Cardiac muscle cell (in vitro differentiated cells and primary cell): ENCODE data around the gene SLTM. TPM values are rescaled to one million over a fixed set of nuclear protein-coding genes. Genes with fewer than 3 reads are reported as not detected.
"Not testable (repeated sequence)": the region's sequence is repeated elsewhere in the genome, so short reads cannot be mapped to it uniquely, and the experiment has no call there.

Experiments used
- DNase-seq, 2 donors: peaks; one replicate each; pipeline versions ENCODE4 v3.0.0 to v3.0.0-alpha.2; 2010 to 2017; ENCODE audit warnings: low read depth in 1 of 2, low spot score in 1 of 2
- H3K27ac ChIP-seq: fragments of 200-600 bp; sonication (generic); 2 replicates; pipeline ENCODE4 v1.5.1; 2016
- H3K27me3 ChIP-seq: fragments of 200-600 bp; sonication (generic); 2 replicates; pipeline ENCODE4 v1.6.0; 2016; ENCODE audit warnings: control low read depth
- H3K36me3 ChIP-seq: fragments of 200-600 bp; sonication (generic); 2 replicates; pipeline ENCODE4 v1.5.1; 2016; ENCODE audit warnings: control low read depth
- H3K4me1 ChIP-seq: fragments of 200-600 bp; sonication (generic); 2 replicates; pipeline ENCODE4 v1.8.1; 2017; ENCODE audit warnings: low read depth, mild to moderate bottlenecking, mixed run types
- H3K4me3 ChIP-seq: fragments of 200-600 bp; sonication (generic); 2 replicates; pipeline ENCODE4 v1.5.1; 2016; ENCODE audit warnings: mild to moderate bottlenecking
- H3K9me3 ChIP-seq: fragments of 200-600 bp; sonication (generic); 2 replicates; pipeline ENCODE4 v1.5.1; 2017; ENCODE audit warnings: low read depth, mild to moderate bottlenecking, control low read depth
- polyA plus RNA-seq: library from polyadenylated mRNA; unstranded; fragments of >200 nt; fragmentation: Nextera tagmentation; extraction: Ambion mirVana; gene quantifications from 2 replicates; pipeline ENCODE4 v1.2.1, GENCODE V29; 2016
- total RNA-seq: library from RNA; depleted of rRNA; stranded (reverse); fragments of >200 nt; gene quantifications from 2 replicates; pipeline ENCODE4 v1.2.3, GENCODE V29; 2016
- TF ChIP-seq, protein P1 (sequence below): IDR thresholded peaks from 2 replicates; pipeline ENCODE4 v1.5.1; 2012; ENCODE audit warnings: low read depth, mild to moderate bottlenecking, low read length

Gene SLTM
- total and polyA plus RNA-seq, 2 experiments from 2014 or later = 78.9 to 92.4 TPM

- Histone ChIP-seq H3K27me3 (no peaks in the 10 kb centered on the region), H3K27ac (peak overlapping the region; percentile 20), H3K36me3 (peaks cover 50% of the 10 kb centered on the region), H3K9me3 (no peaks in the 10 kb centered on the region), H3K4me3 (no peak overlapping the region), H3K4me1 (no peaks in the 10 kb centered on the region)
- TF ChIP-seq, protein P1, sequence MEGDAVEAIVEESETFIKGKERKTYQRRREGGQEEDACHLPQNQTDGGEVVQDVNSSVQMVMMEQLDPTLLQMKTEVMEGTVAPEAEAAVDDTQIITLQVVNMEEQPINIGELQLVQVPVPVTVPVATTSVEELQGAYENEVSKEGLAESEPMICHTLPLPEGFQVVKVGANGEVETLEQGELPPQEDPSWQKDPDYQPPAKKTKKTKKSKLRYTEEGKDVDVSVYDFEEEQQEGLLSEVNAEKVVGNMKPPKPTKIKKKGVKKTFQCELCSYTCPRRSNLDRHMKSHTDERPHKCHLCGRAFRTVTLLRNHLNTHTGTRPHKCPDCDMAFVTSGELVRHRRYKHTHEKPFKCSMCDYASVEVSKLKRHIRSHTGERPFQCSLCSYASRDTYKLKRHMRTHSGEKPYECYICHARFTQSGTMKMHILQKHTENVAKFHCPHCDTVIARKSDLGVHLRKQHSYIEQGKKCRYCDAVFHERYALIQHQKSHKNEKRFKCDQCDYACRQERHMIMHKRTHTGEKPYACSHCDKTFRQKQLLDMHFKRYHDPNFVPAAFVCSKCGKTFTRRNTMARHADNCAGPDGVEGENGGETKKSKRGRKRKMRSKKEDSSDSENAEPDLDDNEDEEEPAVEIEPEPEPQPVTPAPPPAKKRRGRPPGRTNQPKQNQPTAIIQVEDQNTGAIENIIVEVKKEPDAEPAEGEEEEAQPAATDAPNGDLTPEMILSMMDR = no peak
- DNase-seq = no peak
Observed at GRCh38 chr15:58900631-58901030, 32.8 kb downstream of the SLTM start.

- no peak overlapping the region for H3K4me3 ChIP-seq
- peaks cover 66% of the 10 kb centered on the region for H3K36me3 ChIP-seq
- TF ChIP-seq, protein P1 = no peak
- H3K4me1 ChIP-seq = no peaks in the 10 kb centered on the region
- no peak overlapping the region for H3K27ac ChIP-seq
- H3K9me3 ChIP-seq = no peaks in the 10 kb centered on the region
- no peak for DNase-seq
- H3K27me3 ChIP-seq = no peaks in the 10 kb centered on the region
Observed at GRCh38 chr15:58898150-58898680, 35.3 kb downstream of the SLTM start.

- H3K36me3 ChIP-seq = peaks cover 82% of the 10 kb centered on the region
- H3K27ac ChIP-seq = no peak overlapping the region
- H3K27me3 ChIP-seq = no peaks in the 10 kb centered on the region
- DNase-seq = peak in 1 of 2 donors; percentile 6
- no peak overlapping the region for H3K4me3 ChIP-seq
- no peaks in the 10 kb centered on the region for H3K4me1 ChIP-seq
- TF ChIP-seq, protein P1 = no peak
- H3K9me3 ChIP-seq = no peaks in the 10 kb centered on the region
Observed at GRCh38 chr15:58889363-58889762, 44.1 kb downstream of the SLTM start.

GRCh38 chr15:58886921-58887320 is 46.6 kb downstream of the SLTM start:
- no peaks in the 10 kb centered on the region for H3K27me3 ChIP-seq
- H3K4me3 ChIP-seq = no peak overlapping the region
- H3K9me3 ChIP-seq = no peaks in the 10 kb centered on the region
- DNase-seq = no peak
- TF ChIP-seq, protein P1 = no peak
- no peaks in the 10 kb centered on the region for H3K4me1 ChIP-seq
- no peak overlapping the region for H3K27ac ChIP-seq
- peaks cover 77% of the 10 kb centered on the region for H3K36me3 ChIP-seq

GRCh38 chr15:58883926-58884325 is 49.6 kb downstream of the SLTM start:
- DNase-seq, H3K27me3 ChIP-seq, H3K27ac ChIP-seq, H3K9me3 ChIP-seq, H3K4me1 ChIP-seq, H3K4me3 ChIP-seq: not testable (repeated sequence)
- H3K36me3 ChIP-seq = peaks cover 79% of the 10 kb centered on the region

DNA sequence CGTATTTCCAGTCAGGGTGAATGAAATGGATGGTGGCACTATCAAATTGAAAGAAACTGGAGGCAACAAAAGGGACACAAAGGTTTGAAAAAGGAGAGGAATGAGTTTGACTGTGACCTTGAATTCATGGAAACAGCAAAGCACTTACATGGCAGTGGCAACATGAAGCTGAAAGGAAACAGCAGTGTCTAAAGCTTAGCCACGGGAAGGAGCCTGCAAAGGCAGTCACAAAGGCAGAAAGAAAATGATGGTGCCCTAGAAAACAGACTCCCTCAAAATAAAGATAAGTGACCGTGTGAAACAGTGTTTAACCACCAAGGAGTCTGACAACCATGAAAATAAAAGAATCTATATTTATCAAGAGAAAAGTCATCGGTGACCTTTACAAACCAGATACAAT is 51.2 kb downstream of the SLTM start:
- H3K9me3 ChIP-seq = no peaks in the 10 kb centered on the region
- no peak overlapping the region for H3K4me3 ChIP-seq
- H3K27me3 ChIP-seq = no peaks in the 10 kb centered on the region
- H3K36me3 ChIP-seq = peaks cover 72% of the 10 kb centered on the region
- no peaks in the 10 kb centered on the region for H3K4me1 ChIP-seq
- peak overlapping the region; percentile 22 for H3K27ac ChIP-seq
- peak in 1 of 2 donors; percentile 28 for DNase-seq
- TF ChIP-seq, protein P1 = no peak
